Measurements from ENCODE around the gene CALM1.

Gene CALM1

DNA sequence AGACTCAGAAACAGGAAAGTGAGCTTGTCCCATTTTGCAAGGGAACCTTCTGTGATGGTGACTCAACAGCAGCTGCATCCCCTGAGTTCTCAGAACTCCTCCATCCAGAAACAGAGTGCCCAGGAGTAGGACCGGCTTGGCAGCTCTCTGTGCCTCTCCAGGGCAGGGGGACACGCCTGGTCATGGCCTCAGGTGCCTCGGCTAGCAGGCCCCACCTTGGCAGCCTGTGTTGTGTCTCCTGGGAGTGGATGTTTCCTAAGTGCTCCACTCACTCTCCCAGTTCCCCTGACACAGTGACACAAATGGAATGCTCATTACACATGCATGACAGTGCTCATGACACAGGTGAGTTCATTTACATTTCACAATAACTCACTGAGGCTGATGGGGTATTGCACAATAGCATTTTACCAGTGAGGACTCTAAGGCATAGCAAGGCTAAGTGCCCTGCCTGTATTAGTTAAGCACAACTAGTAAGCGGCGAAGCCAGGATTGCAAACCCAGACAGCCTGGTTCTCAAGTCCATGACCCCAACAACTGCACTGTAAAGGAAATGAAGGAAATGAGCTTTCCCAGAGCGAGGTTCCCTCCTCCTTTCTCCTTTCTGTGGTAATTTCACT is 47.4 kb downstream of the CALM1 start:
- DNase-seq = no peak

DNA sequence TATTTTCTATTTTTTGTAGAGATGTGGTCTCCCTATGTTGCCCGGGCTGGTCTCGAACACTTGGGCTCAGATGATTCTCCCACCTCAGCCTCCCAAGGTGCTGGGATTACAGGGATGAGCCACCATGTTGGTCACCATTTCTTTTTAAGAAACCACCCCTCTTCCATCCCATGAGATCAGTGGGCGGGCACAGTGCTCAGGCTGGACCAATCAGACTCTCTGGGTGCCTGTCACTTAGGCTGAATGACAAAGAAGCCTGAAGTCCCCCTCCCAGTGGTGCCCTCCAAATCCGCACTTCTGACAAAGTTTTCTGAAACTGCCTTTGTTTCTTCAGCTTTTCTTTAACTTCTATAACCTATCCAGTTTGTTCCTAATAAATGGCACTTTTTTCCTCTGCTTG is 48.2 kb downstream of the CALM1 start:
- DNase-seq = no peak

DNA sequence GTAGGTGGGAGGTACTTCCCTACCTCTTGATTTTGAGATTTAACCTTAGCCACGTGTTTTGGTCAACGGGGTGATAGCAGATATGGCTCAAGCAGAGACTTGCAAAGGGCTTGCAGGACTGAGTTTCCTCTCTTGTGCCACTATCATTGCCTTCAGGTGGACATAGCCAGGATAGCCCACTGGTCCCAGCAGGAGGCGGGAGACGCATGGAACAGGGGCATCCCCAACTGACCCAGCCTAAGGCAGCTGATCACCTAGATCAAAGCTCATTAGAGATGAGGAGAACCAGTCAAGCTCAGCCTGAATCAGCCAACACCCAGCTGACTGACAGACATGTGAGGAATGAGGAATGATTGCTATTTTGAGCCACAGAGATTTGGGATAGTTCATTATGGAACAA is 49.6 kb downstream of the CALM1 start:
- DNase-seq = no peak

DNA sequence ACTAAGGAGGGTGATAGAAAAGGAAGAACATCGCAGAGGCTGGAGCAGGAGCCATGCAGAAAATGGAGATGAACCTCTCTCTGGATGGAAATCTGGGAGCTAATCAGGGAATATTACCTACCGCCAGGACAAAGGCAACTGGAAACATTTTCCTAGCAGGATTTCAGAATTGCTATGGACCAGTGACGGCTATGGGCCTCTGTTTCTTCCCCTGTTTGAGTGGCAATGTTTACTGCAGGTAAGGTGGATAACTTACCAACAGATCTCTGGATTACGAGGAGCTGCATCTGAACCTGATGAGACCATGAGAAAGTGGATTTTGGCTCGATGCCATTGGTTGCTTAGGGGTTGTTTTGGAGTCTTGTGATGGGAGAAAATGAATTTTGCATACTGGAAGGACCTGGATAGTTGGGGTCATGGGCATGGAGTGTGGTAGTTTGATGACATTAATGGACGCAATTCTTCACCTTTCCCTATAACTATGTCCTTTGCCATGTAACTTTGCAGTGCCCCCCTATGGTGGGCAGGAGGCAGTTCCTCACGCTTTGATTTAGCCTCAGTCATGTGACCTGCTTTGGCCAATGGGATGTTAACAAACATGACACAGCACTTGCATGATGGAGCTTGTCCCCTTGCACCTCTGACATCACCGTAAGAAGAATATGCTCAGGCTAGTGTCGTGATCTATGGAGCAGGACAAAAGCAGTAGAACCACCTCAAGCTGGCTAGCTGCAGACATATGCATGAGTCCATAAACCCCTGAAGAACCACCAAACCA is 51.1 kb downstream of the CALM1 start:
- DNase-seq = no peak

DNA sequence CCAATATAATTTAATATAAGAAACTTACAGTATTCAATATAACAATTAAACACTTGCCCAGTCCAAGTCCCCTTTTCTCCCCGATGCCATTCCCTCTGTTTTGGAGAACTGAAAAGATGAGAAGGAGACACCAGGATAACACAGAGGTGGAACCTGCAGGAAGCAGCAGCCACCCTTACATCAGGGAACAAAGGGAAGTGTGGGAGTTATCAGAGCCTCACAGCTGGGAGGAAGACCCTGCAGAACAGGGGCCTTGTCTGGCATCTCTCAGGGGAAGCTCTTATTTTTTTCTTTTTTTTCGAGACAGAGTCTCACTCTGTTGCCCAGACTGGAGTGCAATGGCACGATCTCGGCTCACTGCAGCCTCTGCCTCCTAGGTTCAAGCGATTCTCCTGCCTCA is 52.6 kb downstream of the CALM1 start:
- no peak for DNase-seq

DNA sequence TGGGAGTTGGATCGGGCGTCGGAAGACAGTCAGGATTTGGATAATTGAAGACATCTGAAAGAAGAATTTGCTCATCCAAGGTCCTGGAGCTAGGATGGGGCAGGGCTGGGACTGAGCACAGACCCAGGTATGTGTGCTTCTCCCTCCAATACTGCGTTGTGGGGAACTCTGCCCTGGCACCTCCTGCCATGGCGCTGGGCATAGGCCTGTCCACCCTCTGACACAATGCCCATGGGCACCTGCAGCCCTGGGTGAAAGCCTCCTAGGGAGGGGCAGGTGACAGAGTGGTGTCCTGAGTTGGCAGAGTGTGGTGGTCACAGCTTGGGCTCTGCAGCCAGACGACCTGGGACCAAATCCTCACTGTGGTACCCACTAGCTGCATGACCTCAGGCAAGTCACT is 53.3 kb downstream of the CALM1 start:
- no peak for DNase-seq

DNA sequence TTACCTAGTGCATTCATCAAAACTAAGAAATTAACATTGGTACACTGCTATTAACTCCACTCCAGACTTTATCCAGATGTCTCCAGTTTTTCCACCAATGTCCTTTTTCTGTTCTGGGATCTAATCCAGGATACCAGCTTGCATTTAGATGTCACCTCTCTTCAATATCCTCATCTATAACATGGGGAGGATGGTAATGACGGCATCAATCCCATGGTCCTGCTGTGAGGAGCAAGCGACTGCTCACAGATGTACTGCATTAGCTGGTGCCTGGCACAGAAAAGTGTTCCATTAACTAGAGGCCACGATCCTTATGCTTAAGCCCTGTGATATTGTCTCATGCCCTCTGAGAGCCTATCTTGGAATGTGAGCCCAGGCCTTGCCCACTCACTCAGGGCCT is 53.8 kb downstream of the CALM1 start:
- DNase-seq = no peak

DNA sequence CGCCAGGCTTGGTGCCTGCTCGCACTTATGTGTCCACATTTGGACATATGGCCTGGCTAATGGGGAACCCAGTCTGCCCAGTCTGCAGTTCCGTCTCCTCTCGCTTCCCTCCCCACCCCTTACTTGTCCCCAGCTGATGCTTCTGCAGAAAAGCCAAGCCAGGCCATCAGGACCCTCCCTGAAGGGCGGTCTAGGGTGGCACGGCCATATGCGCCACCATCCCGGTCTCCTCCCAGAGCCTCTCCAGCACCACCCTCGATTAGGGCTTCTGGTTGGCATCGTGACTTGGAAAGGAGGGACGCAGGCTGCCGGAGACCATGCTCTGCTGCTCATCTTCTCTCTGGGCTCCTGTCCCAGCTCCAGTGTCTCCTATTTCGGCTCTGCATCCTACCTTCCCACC is 54.6 kb downstream of the CALM1 start:
- no peak for DNase-seq

DNA sequence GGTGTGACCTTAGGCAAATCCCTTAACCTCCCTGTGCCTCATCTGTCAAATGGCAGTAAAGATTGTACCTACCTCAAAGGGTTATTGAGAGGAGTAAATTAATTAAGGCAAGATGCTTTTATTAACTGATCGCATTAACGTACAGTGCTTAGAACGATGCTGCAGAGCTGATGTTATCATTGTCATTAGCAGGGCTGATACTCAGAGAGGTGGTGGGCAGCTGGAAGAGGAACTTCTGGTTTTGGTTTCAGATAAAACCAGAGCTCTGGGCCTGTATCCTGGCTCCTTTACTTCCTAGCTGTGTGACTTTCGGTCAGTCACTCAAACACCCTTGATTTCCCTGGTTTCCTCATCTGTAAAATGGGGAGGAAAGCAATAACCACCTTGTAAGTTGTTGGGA is 55.1 kb downstream of the CALM1 start:
- no peak for DNase-seq

DNA sequence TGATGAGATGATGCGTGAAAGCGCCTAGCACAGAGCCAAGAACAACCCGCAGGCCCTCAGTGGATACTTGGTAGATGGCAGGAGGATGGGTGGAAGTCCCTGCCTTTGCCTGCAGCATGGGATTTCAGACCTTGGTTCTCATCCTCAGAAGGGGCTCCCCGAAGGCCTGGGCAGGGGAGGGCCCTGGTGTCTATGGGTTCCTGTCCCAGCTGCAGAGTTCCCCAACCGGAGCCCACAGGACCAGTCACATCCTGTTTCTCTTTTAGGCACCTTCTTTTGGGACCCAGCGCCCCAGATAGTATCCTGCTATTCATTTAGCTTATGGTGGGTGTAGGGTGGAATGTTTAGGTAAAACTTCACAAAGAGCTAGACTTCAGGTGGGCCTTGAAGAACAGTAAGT is 55.5 kb downstream of the CALM1 start:
- DNase-seq = no peak

DNA sequence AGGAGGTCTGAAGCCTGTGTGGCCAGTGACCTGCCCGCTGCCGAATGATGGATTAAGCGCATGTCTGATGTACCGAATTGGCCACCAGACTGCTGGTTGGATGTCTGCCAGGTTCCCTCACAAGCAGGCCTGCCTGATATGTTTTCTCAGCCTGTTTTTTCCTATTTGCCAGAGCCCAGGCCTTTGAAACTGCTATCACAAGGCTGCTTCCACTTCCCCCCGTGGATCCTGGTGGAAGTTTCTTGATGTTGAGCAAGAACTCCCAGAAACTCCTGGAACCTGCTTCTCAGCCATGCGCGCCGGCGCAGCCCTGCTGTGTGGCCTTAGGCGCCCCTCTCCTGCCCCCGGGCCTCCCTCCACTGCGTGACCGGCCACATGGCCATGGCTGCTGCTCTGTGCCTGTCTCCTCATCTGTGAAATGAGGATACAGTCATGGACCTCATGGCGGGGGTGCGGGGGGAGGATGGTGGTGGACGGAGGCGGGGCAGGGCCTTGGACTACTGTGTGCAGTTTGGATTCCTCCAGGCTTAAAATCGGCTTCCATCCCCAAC is 56.6 kb downstream of the CALM1 start:
- no peak for DNase-seq

DNA sequence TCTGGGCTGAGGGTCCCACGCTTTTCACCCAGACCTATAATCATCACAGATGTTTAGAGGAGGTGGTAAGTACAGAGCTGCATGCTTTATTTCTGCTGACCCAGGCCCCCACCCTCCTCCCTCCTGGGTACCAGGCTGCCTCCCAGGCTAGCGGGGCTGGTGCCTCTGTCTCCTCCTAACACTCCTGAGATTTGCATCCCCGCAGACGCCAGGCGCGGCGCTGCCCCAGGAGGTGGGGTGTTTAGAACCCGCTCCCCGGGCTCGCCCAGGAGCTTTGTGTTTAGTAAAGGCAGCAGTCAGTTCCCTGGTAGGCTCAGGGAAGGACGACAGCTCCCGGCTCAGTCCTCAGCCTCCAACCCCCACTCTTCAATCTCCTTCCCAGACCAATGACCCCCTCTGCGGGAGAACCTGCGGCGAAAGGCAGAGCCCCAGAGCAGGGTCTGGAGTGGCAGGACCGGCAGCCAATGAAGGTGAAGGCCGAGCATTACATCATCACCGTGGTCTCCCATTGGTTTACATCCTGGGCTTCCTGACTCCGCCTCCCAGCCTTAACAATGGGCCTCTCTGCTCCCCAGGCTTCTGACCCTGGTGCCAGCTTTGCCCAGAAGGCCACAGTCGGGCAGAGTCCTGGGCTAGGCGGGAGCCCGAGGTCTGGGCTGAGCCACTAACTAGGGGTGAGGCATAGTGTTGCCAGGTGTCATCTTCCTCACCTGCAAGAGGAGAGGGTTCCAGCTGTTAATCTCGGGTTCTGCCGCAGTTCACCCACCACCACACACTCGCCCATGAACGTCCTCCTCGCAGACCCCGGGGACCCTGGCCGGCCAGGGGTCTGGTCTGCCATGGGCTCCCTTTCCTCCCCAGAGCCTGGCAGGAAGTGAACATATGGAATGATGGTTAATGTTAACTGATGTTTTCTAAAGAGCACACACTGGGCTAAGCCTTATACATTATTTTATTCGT is 57.5 kb downstream of the CALM1 start:
- DNase-seq = no peak

DNA sequence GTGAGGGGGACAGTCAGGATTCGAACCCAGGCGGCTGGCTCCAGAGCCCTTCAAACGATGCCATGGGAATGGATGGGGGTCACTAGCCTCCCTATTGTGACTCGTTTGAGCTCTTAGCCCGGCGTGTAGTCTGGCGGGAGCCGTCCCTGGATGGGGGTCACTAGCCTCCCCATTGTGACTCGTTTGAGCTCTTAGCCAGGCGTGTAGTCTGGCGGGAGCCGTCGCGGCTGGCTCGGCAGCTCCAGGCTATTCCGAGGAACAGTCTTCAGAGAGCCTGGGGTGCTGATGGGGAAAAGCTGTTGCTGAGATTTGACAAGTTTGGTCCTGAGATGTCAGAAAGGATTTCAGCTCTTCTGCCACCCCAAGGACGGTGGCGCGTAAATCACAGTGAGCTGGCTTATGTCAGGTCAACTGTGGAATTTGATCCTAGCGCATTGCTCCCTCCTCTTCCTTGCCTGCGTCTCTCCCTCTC is 58.3 kb downstream of the CALM1 start:
- no peak for DNase-seq

DNA sequence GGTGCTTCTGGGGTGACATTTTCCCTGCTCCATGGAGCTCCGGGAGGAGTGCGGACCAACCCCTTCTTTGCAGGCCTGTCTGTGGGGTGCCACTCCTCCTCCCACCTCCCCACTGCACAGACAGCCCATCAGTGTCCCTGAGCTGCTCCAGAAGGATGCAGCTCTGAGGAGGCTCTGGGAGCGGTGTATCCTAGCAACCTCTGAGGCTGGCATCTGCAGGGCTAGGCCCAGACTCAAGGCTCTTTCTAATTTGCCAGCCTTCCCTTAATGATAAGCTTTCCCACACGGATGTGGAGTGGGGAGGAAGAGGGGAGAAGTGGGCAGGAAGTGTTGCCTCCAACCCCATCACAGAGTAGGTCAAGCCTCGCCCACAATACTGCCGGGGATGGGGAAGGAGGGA is 59.7 kb downstream of the CALM1 start:
- DNase-seq = no peak

DNA sequence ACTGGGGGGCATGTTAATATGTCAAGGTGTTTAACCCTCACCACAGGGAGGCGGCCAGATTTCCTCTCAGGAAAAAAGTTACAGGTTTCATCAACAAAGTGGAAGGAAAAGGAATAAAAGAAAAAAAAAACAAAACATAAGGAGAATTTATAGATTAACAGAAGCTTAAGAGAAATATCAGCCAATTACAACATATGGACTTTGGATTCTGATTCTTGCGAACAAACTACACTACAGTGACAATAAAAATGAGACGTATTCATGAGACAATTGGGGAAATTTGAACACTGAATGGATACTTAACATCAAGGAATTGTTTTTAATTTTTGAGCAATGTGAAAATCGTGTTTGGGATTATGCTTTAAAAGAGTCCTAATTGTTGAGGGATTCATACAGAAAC is 60.4 kb downstream of the CALM1 start:
- DNase-seq = no peak
